GM19351 (cell line): ENCODE data around the gene ADAMTSL1.

ENCODE experiments used
- ATAC-seq: cut with Tn5 transposase; IDR thresholded peaks from one replicate; pipeline ENCODE4 v1.9.1; 2021; ENCODE audit warnings: mild to moderate bottlenecking, moderate library complexity; ENCODE audit not compliant: unreplicated experiment

ADAMTSL1 gene

DNA sequence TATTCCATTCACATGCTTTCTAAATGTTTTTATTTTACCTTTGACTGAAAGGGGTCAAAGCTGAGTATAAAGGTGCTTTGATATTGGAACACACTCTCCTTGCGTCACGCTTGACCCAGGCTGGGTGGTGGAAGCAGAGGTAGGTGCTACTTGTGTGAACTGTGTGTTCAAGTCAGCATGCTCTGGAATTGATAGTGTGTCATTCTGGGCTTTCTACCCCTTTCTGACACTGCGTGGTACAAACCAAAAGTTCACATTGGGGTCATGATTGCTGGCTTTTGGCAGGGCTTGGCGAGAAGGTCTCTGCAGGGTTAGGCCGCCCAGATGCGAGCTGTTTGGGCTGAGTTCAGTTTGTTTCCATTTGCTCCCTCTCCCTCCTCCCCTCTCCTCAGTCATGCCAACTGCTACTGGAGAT, 131.8 kb downstream of the ADAMTSL1 start:
- no peak for ATAC-seq

DNA sequence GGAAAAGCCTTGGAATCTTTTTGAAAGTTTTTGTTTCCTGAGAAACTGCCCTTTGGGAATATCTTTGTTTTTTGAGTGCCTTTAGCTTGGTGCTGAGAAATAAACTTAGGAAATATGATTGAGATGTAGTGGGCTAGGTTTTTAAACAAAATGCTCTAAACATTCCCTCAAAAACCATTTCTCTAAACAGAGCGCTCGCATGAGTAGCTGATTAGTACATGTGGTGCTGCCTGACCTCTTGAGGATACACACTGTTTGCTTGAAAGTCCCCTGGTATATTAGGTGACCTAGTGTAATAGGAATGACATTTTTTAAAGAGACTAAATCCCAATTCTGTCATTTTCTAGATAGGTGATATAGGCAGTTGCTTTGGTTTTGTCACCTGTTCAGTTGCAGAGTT, 132.3 kb downstream of the ADAMTSL1 start:
- no peak for ATAC-seq

DNA sequence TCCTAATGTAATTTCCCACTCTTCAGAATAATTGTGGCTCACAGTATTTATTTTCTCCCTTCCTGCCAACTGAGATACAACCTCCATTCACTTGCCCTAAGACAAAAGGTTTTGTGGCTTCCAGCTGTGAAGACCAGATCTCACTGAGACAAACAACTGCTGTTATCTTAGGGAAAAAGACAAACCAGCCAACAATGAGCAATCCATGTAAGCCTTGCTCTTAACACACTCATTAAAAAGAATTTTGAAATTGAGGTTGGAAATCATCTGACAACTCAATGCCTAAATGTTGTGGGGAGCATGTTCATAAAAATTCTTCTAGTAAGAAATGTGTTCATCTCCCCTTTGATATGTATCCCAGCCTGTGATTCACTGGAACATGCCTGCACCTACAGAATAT, 132.9 kb downstream of the ADAMTSL1 start:
- no peak for ATAC-seq

DNA sequence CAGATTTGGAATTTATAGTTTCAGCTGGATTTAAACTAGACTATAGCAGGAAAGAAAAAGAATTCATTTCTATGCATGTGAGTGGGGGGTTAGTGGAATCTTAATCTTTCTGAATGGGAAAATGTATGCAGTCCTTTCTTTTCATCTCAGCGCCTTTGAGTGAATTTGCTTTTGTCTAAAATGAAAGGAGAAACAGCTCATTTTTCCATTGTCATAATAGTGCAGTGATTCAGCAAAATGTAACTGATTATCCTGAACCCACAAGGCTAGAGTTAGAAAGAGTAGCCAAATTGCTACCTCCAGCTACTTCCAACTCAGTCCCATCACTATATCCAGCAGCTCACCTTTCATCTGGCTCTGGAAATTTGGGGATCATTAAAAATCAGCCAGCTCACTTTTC, 134.4 kb downstream of the ADAMTSL1 start:
- ATAC-seq = no peak

DNA sequence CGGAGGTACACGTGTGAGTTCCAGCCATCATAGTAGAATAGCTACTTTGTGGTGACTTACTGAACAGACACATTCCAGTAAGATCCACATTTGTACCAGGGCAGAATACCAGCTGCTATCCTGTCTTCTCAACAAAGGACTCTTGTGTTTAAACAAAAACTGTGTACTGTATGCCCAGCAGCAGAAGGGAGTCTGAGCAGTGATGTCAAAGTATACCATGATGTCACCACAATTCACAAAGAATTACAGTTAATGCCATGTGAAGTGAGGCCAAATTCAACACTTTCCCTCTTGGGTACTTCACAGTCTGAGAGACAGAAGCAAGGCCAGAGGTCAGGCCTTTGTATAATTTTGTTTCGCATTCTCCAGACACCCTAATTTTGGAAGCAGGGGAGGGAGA, 137.0 kb downstream of the ADAMTSL1 start:
- ATAC-seq = no peak

DNA sequence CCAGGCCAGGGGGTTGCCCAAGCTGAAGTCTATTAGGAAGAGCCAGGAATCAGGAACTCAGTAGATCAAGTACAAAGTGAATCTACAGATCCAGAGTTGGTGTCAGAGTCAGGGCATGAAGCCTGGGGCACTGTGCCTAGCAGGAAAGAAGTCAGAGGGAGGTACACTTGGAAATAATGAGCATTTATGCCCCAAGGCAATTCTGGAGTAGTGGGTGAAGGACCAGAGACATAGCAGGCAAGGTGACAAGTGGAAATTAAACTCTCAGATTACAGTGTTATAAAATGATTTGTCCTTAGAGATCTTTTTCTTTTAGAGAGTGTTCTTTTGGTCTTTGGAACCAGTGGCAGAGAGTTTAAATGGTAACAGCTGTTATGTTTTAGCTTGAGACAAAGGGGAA, 138.0 kb downstream of the ADAMTSL1 start:
- no peak for ATAC-seq

DNA sequence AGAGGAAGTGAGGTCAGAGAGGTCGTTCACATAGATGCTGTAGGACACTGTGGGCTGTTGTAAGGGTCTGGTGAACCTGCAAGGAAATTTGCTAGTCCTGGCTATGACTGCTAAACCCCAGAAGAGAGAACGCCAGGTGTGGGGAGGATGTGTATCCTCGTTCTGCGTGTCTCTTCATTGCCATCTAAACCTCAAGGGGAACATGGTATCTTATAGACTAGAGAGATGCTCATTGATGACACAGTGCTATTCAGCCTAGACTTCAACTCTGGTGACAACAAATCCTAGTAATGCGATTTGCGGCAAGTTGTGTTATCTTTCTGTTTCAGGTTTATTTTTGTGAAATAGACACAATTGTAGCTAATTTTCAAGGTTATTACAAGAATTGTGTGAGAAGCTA, 140.2 kb downstream of the ADAMTSL1 start:
- ATAC-seq = no peak

DNA sequence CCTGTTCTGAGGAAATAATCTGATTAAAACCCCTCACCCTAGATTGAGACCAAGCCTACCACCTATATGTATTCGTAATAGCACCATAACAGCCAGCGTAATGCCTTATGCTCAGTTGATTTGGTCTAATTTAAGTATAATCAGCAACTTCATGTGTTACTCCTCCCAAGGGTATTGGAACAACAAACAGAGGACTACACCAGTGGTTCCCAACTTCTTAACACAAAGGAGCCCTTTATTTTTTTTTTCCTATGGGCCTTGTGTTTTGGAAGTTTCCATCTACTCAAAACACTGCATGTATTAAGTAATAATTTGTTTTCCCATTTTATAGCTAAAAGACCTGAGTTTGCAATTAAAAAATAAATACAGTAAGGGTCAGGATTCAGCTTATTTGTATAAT, 140.7 kb downstream of the ADAMTSL1 start:
- no peak for ATAC-seq

DNA sequence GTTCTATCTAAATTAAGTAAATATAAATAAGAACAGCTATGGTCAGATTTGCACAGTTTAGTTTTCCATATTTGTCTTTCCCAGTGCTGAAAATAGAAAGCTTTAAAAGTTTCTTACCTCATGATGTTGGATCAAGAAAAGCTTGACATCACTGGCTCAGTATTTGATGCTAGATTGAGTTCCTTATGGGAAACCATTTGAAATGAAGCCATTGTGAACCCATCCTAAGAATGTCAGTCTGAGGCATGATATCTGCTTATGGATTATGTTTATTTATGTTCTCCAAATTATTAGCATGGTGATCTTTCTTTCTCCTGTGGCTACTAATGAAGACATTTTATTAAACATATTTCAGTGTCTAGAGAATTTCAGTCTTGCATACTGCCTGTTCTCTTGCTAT, 143.0 kb downstream of the ADAMTSL1 start:
- ATAC-seq = no peak

DNA sequence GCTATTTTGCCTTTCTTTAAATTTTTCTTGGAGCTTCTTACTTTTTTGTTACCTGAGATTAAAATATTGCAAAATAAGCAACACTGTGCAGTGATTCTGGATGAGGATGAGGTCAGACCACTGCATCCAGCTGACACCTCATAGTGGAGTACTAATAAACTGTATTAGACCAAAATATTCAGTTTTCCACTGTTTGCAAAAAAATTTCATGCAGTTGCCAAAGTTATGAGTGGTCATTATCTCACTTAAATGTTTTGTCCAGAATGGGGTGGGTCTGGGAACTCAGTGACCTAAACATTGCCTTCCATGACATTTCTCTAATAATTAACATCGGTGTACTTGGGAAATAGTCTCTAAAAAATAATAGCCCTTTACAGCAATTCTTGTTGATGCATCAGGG, 143.8 kb downstream of the ADAMTSL1 start:
- no peak for ATAC-seq

DNA sequence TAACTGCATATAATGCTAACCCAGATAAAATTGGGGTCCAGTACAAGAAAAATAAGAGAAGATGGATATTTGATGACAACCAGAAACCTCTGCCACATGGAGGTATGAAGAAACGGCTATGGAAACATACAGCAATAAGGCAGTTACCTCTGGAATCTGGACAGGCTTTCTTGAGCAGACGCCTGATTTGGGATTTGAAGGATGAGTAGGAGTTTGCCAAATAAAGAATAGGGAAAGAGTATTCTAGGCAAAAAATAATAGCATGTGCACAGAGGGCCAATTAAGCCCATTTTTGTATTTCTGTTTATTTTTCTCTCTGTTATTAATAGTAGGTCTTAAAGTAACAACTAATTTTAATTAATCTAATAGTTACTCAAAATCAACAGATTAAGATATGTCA, 144.9 kb downstream of the ADAMTSL1 start:
- ATAC-seq = no peak

DNA sequence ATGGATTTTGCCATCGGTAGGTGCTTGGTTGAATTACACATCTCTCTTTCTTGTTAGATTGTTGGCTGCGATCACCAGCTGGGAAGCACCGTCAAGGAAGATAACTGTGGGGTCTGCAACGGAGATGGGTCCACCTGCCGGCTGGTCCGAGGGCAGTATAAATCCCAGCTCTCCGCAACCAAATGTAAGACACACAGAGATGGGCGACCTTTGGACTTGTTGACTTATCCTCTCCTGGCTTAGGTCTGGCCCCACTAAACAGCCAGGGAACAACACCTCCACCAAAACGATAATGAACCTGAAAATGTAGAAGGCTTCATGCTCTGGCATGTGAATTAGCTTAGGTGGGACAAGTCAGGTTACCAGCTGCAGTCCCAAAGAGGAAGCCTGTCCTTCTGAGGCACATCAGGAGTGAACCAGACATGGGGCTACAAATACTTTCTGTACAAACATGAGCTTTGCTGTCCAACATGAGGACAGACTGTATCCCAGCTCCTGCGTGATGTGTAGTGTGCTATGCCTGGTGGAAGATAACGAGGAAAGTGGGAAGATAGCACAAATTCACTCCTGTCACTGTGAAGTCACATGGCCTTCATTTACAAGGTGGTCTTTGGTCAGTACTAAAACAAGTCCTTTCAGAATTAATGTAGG, 148.4 kb downstream of the ADAMTSL1 start:
- no peak for ATAC-seq

DNA sequence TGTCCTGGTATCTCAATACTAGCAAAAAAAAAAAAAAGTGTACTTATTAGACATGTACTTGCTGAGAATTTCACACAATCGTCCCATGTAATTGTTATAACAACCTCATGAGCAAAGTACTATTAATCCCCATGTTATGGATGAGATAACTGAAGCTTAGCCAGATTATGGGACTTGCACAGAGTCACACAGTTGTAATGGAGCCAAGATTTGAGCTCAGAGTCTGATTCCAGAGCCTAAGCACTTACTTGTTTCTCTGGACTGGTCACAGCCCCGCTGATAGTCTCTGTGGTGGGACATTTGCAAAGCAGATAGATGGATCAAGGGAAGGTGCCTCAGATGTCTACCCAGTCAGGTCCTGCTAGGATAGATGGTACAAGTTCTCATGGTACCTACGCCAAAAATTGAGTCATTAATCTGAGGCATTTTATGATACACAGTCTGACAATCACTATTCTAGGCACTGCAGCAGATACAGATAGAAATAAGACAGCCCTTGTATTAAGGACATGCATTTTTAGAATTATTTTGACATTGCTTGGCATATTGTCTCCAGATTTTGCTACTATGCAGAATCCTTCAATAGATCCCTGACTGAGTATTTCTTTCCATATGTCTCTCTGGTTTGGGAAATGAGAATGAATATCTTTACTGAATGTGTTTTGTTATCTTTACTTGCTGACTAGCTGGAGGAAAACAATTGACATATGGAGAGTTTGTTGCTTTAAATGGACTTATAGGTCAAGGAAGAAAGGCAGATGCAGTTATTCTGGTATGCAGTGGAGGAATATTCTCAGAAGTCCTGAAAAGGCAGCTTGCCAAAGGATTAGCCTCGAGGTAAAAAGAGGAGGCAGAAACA, 149.5 kb downstream of the ADAMTSL1 start:
- no peak for ATAC-seq

DNA sequence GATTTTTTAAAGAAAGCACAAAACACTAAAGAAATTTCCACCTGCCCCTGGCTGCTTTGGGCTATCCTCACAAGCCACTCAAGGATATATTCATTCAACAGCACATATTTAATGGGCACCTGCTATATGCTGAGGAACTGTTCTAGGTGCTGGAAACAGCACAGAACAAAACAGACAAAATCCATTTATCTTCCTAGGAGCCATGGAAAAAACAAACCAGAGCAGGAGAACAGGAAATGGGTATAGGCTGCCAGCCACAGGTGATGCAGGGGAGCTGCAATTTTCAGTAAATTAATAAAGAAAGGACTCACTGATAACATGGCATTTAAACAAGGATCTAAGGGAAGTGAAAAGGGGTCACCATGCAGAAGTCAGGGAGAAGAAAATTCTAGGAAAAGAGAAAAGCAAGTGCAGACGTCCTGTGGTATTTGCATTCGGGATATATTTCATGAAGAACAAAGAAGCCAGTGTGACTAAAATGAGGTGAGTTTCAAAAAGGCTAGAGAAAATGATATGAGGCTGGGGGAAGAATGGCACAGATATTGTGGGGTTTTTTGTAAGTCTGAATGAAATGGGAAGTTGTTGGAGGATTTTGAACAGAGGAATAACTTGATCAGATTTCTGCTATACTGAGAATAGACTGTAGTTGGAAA, 152.2 kb downstream of the ADAMTSL1 start:
- no peak for ATAC-seq

DNA sequence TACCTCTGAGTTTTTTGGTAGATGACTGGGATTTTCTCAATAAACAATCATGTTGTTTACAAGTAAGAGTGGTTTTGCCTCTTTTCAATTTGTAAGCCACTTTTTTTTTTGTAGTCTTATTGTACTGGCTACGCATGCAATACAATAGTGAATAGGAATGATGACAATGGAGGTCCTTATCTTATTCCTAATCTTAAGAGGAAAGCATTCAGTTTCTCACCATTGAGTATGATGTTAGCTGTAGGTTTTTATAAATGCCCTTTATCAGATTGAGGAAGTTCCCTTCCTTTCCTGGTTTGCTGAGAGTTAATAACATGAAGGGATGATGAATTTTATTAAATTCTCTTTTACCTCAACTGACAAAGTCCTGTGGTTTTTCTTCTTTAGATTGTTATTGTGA, 155.2 kb downstream of the ADAMTSL1 start:
- ATAC-seq = no peak

DNA sequence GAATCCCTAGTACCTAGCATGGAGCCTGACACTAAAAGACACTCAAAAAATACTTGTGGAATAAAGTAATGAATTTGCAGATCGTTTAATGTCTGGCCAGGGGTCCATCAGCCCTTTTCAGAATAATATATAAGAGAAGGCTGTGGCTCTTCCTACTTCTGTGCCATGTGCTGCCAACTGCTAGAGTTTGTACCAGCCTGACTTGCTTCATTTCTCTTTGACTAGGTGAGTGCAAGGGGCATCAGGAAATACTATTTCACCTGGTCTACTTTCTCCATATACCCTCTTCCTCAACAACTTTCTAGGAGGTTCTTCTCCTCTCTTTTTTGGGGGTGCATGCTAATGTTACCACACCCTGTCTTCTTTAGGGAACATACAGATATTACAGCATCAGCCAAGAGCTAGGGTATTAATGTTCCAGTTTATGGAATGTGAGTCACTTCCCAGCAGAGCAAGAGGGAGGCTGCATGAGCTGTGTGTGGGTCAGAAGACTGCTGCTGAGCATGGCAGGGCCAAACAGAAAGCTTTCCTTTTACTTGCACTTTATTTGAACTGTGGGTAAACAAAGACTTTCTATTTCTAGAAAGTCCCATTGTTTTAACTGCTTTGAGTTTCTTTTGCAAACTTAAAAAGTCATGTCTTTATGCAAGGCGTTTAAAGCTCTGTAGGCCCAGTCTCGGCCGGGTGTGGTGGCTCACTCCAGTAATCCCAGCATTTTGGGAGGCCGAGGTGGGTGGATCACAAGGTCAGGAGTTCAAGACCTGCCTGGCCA, 158.9 kb downstream of the ADAMTSL1 start:
- no peak for ATAC-seq

DNA sequence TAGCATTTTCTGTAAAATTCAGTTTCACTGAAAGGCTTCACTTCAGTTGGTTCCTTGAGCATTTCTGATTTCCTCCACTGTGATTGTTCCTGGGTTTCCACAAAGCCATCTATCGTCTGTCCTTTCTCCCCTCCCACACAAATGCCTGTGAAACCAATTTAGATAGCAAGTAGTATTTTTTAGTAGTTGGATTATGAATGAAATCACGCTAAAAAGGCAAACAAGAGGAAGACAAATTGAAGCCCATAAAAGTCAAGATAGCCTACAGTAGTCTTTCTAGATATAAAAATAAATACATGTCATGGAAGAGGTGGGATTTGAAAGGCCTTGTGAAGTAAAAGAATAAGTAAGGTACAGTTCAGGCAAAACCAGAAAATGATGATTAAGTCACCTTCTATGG, 162.8 kb downstream of the ADAMTSL1 start:
- no peak for ATAC-seq

DNA sequence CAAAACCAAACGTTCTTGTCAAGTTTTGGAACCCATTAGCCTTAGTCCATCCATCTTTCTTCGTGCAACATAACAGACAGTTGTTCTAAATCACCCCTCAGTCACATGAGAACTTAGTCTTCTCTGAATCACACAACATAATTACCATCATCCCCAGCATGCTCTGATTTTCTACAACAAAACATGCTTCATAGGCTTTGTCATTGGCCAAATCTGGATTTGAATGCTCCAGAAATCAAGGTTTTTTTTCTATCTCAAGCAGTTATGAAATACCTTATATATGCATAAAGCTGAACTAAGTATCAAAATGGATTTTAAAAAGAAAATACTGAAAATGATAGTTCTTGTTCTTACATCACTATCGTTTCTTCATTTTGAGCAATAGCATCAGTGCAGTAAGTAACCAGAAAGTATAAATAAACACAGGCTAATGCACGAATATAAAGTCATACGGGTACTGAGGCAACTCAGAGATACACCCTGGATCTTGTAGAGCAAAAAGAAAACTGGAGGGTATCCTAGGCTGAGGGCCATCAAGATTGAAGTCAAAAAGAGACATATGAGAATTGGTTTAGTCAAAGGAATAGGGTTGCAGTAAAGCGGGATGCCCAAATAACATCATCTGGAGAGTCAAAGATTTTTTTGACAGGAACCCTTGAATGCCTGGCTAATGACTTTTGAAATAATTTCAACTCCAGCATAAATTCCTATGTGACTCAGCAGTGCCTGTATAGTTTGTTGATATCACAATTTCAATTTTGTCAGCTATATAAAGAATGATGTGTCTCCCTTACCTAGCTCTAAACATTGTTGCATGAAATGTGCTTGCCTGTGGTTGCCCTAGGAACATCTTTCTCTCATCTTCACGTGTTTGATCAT, 164.7 kb downstream of the ADAMTSL1 start:
- ATAC-seq = no peak

DNA sequence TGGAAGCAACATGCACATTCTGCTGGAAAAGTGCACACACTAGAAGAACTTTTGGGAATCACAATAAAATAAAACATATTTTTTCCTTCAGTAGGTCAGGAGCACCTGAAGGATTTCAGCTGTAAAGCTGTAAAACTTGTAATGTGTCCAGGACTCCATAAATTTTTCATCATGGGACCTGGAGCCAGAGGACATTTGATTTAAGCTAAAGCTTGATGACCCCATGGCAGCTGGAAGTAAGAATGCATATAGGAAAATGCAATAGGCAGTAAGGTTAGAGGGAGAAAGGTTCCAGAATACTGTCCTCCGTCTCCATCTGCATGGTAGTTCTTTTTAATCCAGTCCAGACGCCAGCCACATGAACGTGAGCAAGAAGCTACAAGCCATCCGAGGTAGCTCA, 166.0 kb downstream of the ADAMTSL1 start:
- ATAC-seq = no peak
